Adipose tissue (tissue), 3 donors: ENCODE data around the gene SALL1. TPM values are rescaled to one million over a fixed set of nuclear protein-coding genes. Genes with fewer than 3 reads are reported as not detected.

ENCODE experiments used
- H3K27ac ChIP-seq: one replicate; pipeline ENCODE4 v1.5.1; 2013; ENCODE audit warnings: low read depth, low read length
- WGBS, 3 donors: extraction: QIAGEN DNeasy Blood & Tissue Kit; methylation state at CpG; one replicate each; pipeline ENCODE4 v1.1.7; 2013; 5-methylcytosine and 5-hydroxymethylcytosine counted together
- polyA plus RNA-seq, 3 donors: library from polyadenylated mRNA; stranded (reverse); fragments of 200-250 nt; gene quantifications; one replicate each; pipeline ENCODE4 v1.2.3, GENCODE V29; 2013
- donor health status: healthy with polysubstance abuse.
- donor health status: Bipolar disorder and iron deficiency.
- donor health status: healthy.

SALL1 gene
- polyA plus RNA-seq, 3 donors: 0.08 to 0.12 TPM; not detected in 1

DNA sequence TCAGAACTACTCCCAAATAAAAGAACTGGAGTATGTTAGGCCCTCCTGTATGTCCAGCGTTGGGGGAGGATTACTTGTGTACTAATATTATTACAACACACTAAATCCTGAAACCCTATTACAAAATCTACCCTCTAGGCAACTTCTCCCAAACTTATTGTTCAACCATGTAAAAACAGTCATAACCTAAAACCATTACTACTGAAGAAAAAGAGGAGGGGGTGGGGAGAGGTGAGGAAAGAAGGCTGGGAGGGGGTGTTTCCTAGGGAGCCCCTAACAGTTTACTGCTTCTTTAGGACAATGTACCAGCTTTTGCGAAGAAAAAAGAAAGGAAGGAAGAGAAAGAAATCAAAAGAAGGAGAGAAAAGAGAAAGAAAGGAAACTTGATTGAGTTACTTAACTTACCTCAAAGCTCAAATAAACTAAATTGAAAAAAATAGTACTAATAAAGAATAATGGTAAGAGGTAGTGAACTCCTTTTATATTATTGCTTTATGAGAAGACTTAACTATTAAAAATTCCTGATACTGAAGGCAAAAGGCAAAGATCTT lies 2.3 kb downstream of the SALL1 start:
- 49 to 74% (median 57%) methylated on average over 2 of the region's 2 CpGs for WGBS, 3 donors
- H3K27ac ChIP-seq: no peak overlapping the region

DNA sequence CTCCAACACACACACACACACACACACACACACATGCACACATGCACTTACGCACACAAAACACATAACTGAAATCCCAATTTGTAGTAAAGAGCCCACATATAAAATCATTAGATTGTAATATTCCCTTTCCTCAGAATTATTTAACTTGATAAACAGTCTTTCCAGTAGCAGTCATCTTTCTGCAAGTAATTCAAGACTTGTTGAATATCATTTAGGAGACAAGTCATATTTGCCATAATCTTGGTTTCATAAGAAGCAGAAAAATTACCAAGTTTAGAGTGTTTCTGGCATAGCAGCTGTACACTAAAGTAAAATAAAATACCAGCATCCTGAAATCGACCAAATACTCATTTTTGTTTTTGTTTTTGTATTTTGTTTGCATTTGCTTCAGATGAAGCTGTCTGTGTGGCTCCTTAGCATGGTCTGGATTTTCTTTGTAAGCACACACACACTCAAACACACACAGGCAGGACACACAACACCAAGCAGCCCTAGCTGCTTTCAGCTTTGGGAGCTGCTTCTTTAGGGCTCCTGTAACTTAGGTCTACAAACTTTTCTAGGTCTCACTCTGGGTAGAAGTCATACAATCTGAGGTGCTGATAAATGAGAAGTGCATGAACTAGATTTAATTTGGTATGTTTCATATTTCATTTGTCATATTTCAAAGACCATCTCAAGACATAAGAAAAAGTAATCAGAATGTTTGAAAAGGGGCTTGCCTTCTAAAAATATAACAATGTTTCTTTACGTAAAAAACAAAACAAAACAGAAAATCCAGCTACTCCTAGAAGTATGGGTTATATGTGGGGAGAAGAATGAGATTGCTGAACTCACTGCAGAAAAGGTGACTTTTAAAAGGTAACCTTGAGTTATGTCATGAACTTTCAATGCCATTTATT lies 3.0 kb downstream of the SALL1 start:
- no peak overlapping the region for H3K27ac ChIP-seq
- 72 to 74% (median 74%) methylated on average over 3 of the region's 3 CpGs for WGBS, 3 donors

DNA sequence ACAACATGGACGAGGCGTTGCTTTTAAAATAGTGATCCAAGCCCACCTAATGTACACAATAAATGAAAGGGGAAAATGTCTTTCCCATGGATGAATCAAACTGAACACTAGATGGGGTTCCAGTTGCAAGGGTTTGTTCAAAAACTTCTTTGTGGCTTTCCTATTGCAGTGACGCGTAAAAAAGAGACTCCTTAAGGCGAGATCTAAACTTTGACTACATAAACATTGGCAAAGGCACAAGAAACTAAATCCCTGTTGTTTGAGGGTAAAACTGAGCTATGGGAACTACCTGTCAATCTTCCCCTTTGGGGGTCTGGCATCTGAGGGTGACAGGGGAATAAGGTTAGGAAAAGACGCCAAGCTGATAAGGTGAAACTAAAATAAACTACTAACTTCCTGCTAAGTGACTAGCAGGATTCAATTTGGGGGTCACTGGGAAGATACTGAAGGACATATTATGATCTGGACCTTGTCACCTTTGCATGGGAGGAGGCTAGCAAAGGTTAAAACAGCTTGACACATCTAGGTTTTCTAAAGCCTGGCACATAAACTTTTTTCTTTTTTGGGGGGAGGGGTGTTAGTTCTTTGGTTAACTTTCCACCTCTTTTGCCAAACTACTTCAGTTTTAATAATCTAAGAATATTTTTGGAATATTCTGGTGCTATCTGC lies 4.7 kb downstream of the SALL1 start:
- no peak overlapping the region for H3K27ac ChIP-seq
- WGBS, 3 donors: 22 to 43% (median 22%) methylated on average over 6 of the region's 6 CpGs

DNA sequence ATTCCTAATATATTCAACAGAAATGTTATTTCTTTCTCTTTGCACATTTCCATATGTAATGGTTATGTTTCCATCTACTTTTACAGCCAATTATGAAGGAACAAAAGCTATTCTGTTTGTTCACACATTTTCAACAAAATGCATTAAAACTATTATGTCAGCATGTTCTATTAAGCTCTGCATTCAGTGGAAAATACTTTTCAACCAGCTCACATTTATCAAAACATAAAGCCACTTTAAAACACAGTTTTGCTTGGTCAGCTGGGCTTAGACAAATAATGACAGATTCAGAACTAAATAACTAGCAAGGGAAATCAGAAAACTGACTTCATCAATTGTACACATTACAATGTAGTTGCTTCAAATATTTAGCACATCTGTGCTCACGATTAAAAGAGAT lies 6.9 kb downstream of the SALL1 start:
- no peak overlapping the region for H3K27ac ChIP-seq
- 59 to 75% (median 59%) methylated on average over 1 of the region's 1 CpG for WGBS, 3 donors

DNA sequence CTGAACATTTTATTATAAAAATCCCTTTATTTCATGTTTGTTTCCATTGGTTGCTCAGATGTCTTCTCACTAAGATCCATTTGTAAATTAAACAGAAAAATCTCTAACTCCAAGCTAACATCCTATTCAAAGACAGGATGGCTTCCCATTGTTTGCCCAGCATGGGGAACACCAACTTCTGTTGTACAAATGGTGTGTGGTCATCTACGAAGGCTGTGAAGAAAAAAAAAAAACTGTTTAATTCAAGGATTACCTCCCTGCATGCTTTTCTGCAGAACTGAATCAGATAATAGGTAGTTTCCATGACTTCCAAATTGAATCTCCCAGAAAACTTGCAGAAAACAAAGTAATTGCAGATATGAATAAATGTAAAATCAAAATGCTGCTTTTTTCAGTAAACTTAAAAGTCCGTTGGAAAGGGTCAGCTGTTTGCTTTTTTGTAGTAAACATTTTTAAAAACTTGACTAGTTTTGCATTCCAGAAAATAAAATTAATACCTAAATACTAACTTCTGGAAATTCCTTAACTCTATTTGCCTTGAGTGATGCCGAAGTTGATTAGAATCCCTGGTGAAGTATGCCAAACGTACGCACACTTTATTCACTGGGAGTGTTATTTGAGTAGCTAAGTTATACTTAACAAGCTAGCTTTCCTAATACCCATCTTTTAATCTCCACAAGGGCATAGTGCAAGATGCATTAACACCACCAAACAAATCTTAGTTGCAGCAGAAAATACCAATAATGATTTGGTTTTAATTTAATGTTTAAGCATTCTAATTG lies 7.7 kb downstream of the SALL1 start:
- H3K27ac ChIP-seq: no peak overlapping the region
- 43 to 49% (median 45%) methylated on average over 5 of the region's 5 CpGs for WGBS, 3 donors

DNA sequence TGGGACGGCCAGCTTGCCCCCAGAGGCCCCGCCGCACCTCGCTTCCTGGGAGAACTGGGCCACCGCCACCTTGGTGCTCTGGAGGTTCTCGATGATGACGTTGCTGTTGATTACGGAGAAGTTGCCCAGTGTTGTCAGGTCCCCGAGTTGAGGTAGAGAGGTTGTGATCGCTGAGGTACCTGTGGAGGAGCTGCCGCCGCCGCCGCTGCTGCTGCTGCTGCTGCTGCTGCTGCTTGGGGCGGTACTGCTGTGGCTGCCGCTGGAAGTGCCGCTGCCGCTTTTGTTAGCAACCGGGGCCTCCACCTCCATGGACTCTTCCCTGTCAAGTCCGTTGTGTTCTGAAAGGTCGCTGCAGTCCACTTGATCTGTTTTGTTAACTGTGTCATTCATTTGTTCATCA lies 9.5 kb downstream of the SALL1 start:
- 88 to 92% (median 89%) methylated on average over 21 of the region's 21 CpGs for WGBS, 3 donors
- no peak overlapping the region for H3K27ac ChIP-seq

DNA sequence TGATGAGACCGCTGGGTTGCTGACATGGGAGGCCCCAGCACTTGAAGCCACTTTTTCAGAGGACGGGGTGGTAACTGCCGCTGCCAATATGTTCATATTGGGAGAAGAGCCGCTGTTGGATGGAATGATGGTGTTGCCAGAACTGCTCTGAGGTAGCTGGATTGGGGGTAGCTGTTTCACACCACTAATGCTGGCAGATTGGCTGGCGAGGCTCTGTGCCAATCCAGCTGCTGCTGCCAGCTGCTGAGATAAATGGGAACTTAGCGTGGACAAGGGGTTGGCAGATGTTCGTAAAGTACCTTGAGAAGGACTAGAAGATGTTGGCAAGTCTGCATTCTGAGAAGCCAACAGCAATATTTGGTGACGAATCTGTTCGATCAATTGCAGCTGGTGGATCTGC lies 10.0 kb downstream of the SALL1 start:
- no peak overlapping the region for H3K27ac ChIP-seq
- WGBS, 3 donors: 84 to 89% (median 87%) methylated on average over 9 of the region's 9 CpGs

DNA sequence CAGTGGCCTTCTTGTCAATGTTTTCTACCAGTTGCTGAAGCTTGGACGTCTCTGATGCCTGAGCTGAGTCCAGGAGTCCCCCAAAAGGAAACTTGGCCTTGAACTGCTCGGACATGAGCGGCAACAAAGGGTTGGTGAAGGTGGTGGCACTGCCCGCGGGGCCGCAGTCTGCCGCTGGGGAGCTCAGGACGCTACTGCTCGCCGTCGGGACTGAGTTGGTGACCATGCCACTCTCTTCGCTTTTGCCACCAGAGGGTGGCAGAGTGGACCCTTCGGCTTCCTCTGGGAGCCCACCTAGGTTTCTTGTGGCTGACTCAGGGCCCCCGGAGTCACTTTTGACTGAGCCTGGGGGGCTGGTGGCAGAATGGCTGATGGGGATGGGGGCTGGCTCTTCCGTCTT lies 11.0 kb downstream of the SALL1 start:
- WGBS, 3 donors: 89 to 92% (median 89%) methylated on average over 15 of the region's 15 CpGs

DNA sequence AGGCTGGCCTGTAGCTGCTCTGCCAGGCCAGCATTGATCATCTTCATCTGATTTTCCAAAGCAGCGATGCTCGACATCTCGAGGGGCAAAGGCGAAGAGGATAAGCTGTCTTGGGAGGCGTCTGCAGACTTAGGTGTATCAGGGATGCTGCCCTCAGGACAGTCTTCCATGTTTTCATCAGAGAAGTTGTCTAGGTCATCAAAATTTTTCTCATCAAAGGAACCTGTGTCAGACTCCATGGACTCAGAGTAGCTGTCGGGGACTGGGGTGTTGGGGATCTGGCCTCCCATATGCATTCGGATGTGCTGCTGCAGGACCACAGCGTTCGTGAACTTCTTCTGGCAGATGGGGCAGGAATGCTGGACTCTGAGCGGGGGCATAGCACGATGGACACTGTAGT lies 11.5 kb downstream of the SALL1 start:
- 88 to 94% (median 91%) methylated on average over 11 of the region's 11 CpGs for WGBS, 3 donors
- H3K27ac ChIP-seq: no peak overlapping the region

More for the DNA sequence above, 11.0 kb downstream of the SALL1 start:
- H3K27ac ChIP-seq: no peak overlapping the region

DNA sequence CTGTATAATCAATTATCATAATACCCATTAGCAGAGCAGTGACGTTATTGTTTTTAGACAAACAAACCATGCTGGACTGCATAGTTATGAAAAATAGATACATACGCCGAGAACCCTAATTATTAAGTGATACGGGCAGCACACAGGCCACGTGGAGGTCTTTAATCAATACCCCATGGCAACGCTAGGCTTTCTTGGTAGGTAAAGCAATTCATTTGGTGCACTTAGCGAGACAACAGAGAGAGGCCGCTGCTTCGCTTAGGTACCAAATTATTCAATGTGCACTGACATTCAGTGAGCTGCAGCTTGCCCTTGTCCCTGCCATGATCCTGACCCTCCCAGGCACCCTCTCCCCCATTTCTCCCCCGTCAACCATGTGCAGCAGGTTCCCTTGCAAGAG lies 12.9 kb downstream of the SALL1 start:
- 47 to 78% (median 77%) methylated on average over 10 of the region's 10 CpGs for WGBS, 3 donors
- H3K27ac ChIP-seq: no peak overlapping the region

DNA sequence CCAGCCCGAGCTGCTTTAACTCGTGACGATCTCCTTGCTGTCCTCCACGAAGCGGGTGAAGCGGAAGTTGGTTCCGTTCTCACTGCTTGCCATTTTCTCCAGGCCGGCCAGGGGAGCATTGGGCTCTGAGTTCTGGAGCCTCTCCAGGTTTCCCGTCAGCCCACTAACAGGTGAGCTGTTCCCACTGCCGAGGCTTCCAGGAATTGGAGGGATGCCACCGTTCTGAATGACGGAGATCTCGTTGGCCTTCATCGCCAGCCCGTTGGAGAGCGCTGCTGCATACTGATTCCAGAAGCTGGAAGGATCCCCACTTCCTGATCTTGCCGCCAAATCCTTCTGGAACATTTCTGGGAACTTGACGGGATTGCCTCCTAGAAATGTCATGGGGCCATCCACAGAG lies 14.0 kb downstream of the SALL1 start:
- no peak overlapping the region for H3K27ac ChIP-seq
- 77 to 83% (median 82%) methylated on average over 18 of the region's 18 CpGs for WGBS, 3 donors

DNA sequence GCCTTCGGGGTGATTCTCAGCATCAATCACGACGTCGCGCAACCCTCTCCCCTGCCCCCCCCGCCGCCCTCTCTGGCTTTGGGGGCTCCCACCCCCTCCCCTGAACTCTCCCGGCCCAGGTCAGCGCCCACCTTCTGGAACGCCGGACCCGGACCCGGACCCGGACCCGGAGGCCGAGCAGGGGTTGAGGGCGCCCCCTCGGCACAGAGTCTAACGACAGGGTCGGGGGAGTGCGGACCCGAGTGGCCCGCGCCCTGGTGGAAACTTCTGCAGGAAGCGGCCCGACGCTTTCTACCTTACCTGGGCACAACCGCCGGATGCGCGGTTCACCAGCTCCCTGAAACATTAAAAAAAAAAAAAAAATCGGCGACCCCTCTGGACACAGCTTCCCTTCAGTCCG lies 16.2 kb downstream of the SALL1 start:
- 20 to 22% (median 21%) methylated on average over 32 to 34 of the region's 34 CpGs for WGBS, 3 donors
- H3K27ac ChIP-seq: no peak overlapping the region

DNA sequence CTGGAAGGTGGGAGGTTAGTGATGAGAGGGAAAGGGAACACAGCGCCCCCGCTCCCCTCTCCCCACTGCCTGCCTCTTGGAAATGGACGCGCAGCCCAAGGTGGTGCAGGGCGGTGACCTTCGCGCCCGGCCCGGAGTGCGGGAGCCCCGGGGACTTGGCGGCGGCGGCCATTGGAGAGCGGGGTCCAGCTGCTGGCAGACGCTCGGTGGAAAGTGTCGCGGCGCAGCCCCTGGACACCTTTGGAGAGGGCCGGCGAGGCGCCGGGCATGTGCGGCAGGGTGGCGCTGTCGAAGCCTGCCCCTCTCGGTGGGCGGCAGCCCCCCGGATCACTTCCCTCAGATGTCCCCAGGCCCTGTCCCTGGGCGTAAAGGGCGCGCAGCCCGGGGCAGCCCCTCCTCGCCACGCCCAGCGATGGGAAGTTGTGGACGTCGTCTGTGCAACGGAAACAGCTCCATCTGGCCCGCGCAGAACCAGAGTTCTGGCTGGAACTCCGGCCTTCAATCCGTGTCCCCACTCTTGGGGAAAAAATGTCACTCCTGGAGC lies 16.7 kb downstream of the SALL1 start:
- 1 to 3% (median 3%) methylated on average over 43 to 44 of the region's 44 CpGs for WGBS, 3 donors
- H3K27ac ChIP-seq: no peak overlapping the region

DNA sequence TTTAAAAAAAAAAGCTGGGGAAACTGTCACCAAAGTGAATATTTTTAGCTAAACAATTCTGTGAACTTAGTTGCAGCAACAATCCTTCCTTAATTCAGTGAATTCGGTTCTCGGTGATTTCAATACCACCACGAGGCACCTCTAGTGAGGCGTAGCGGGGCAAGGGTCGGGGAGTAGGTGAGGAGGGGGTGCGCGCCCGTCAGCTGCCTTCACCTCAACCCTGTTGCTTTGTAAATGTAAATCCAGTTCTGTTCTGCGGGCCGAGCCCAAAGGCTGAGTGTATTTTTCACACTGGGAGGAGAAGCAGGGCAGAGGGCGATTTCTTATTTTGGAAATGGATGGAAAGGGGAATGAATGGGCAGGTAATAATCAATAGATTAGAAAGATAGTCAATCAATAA lies 17.4 kb downstream of the SALL1 start:
- H3K27ac ChIP-seq: no peak overlapping the region
- 5 to 8% (median 8%) methylated on average over 12 of the region's 12 CpGs for WGBS, 3 donors

DNA sequence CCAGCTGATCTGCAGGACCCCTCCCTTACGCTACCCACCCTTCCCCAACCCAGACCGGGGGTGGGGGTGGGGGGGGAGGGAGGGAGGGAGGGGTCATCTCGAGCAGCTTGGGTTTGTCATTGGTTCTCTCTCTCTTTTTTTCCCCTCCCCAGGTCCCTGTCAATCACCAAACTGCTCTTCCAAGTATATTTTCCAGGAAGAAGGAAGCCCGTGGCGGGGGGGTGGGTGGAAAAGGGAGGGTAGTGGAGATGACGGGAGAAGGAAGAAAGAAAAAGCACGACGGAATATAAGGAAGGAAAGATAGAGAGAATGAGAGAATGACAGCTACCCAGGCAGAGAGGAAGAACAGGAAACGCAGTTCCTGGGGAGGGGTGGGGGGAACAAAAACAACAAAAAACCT lies 17.9 kb downstream of the SALL1 start:
- no peak overlapping the region for H3K27ac ChIP-seq
- 4 to 7% (median 5%) methylated on average over 9 of the region's 9 CpGs for WGBS, 3 donors

DNA sequence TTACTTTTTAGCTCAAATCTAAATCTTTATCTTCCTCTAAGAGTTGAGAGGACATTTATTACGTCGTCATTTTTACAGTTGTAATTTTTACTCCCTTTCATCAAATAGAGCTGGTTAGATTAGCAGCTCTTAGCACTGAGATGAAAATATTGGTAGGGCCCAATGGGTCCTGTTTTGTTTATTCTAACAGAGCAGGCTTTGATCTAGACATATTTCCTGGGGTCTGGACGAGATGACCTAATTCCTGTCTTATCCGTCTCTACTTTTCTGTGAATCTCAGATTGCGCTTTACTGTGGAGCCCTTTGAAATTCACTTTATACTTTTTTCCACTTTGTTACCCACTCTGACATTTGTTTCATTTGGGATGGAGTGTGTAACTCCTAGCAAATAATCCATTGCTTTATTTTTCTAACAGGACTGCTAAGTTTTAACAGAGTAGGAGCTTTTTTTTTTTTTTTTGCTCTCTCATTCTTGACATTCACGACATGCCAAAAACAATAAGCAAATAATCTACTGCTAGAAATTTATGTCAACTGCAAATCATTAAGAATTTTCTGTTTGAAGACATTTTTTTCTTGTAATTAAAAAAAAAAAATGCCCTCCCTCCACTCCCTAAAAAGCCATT lies 18.5 kb downstream of the SALL1 start:
- WGBS, 3 donors: 48 to 58% (median 53%) methylated on average over 6 of the region's 6 CpGs
- no peak overlapping the region for H3K27ac ChIP-seq

DNA sequence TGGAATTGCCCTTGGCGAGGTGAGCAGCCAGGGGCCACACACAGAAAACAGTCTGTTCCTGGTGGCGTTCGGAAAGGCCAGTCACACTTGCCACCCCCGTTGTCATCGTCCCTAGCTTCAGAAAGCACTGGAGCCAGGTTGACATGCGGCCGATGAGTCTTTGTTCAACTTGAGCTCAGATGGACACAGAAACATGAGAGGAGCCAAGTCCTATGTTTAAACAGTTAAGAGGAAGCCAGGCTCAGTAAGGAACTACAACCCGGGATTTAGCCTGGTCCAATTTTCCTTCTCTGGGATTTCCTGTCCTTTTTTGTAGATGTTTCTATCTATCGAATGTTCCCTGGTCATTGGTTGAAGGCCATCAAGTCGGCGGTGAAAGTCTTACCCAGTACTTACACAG lies 19.5 kb downstream of the SALL1 start:
- H3K27ac ChIP-seq: no peak overlapping the region
- 78 to 83% (median 83%) methylated on average over 11 of the region's 11 CpGs for WGBS, 3 donors

DNA sequence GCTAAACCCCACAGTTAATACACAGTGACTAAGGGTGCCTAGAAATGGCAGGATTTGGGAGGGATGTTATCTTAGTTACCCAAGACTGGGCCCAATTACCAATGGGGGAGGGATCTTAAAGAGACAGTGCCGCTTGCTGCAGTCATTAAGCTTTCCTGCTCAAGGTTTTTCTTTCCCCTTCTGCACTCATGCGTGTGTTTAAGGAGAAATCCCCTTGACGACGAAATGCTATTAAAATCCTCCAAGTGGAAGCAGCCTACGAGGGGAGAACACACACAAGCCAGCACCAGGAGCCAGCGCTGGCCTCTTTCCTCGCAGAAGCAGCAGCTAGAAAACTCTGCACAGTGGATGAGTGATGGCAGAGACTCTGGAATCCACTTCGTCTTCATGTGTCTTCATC lies 22.0 kb downstream of the SALL1 start:
- no peak overlapping the region for H3K27ac ChIP-seq
- WGBS, 3 donors: 31 to 45% (median 38%) methylated on average over 8 of the region's 8 CpGs
